DMS 273 (cell line): ENCODE results near the gene SCN4B.

ENCODE experiments used
- DNase-seq: peaks from one replicate; lab custom pipeline; 2025; ENCODE audit not compliant: unreplicated experiment; lab: John Stamatoyannopoulos, UW

The SCN4B gene

GRCh38 chr11:118154641-118155040 lies 2.0 kb upstream of the SCN4B start:
- DNase-seq: no peak

GRCh38 chr11:118153976-118154375 lies 1.4 kb upstream of the SCN4B start:
- DNase-seq: no peak

- no peak for DNase-seq
These were observed 893 bp upstream of the SCN4B start for GRCh38 chr11:118153516-118153915.

GRCh38 chr11:118152020-118152551 lies 537 bp downstream of the SCN4B start:
- peak; percentile 33 for DNase-seq

- peak; percentile 5 for DNase-seq
These were observed 1.2 kb downstream of the SCN4B start for GRCh38 chr11:118151431-118151830.

- no peak for DNase-seq
These were observed 3.1 kb downstream of the SCN4B start for GRCh38 chr11:118149493-118149892.

- DNase-seq: peak; percentile 8
These were observed 3.8 kb downstream of the SCN4B start for GRCh38 chr11:118148856-118149255.

- DNase-seq: no peak
These were observed 4.4 kb downstream of the SCN4B start for GRCh38 chr11:118148240-118148639.

- DNase-seq: no peak
These were observed 5.1 kb downstream of the SCN4B start for GRCh38 chr11:118147502-118147901.

- DNase-seq: no peak
These were observed 6.1 kb downstream of the SCN4B start for GRCh38 chr11:118146554-118146953.

GRCh38 chr11:118145285-118146227 lies 7.1 kb downstream of the SCN4B start:
- peak; percentile 79 for DNase-seq

GRCh38 chr11:118144301-118145268 lies 8.0 kb downstream of the SCN4B start:
- DNase-seq: no peak

GRCh38 chr11:118143661-118144185 lies 8.9 kb downstream of the SCN4B start:
- no peak for DNase-seq

GRCh38 chr11:118142809-118143208 lies 9.8 kb downstream of the SCN4B start:
- DNase-seq: no peak

- no peak for DNase-seq
These were observed 10.5 kb downstream of the SCN4B start for GRCh38 chr11:118142081-118142480.

GRCh38 chr11:118139578-118139977 lies 13.0 kb downstream of the SCN4B start:
- no peak for DNase-seq

- DNase-seq: no peak
These were observed 13.7 kb downstream of the SCN4B start for GRCh38 chr11:118138839-118139420.

GRCh38 chr11:118136801-118137200 lies 15.8 kb downstream of the SCN4B start:
- DNase-seq: peak; percentile 15

GRCh38 chr11:118136341-118136740 lies 16.3 kb downstream of the SCN4B start:
- no peak for DNase-seq

GRCh38 chr11:118135796-118136165 lies 16.8 kb downstream of the SCN4B start:
- no peak for DNase-seq
